GM12878 (cell line): Measurements from ENCODE around the gene LMAN2.

Experiments
- ATF2 ChIP-seq: IDR thresholded peaks from 2 replicates; pipeline ENCODE4 v1.6.1; 2012; ENCODE audit warnings: low read length, inconsistent platforms
- CHD4 ChIP-seq: fragments of 200-600 bp; sonication (generic); IDR thresholded peaks from 2 replicates; pipeline ENCODE4 v1.6.1; 2016; ENCODE audit warnings: mild to moderate bottlenecking
- CTCF ChIP-seq, 3 experiments: IDR thresholded peaks in 2 of 3; conservative IDR thresholded peaks in 1 of 3; 2 replicates each; pipeline ENCODE4 v1.5.1; 2011; ENCODE audit warnings: low read depth in 3 of 3, low read length in 3 of 3, mild to moderate bottlenecking in 3 of 3, control low read depth in 2 of 3, moderate library complexity in 2 of 3, inconsistent platforms in 1 of 3, mixed read lengths in 1 of 3; ENCODE audit not compliant: control insufficient read depth in 2 of 3, insufficient read depth in 1 of 3; ENCODE audit errors: extremely low read depth in 1 of 3
- HDAC2 ChIP-seq: fragments of 200-600 bp; sonication (generic); IDR thresholded peaks from 2 replicates; pipeline ENCODE4 v1.6.1; 2017
- MAX ChIP-seq: IDR thresholded peaks from 2 replicates; pipeline ENCODE4 v1.6.1; 2012; ENCODE audit warnings: low read depth, low read length, improper control_type of control experiment
- MXI1 ChIP-seq: fragments of 150-350 bp; IDR thresholded peaks from 2 replicates; pipeline ENCODE4 v1.6.1; 2011; ENCODE audit warnings: low read depth, mild to moderate bottlenecking, inconsistent platforms, low read length, improper control_type of control experiment
- MYC ChIP-seq: IDR thresholded peaks from 2 replicates; pipeline ENCODE4 v1.6.1; 2011; ENCODE audit warnings: mild to moderate bottlenecking, low read length, moderate library complexity, inconsistent platforms; ENCODE audit not compliant: insufficient read depth, insufficient replicate concordance, insufficient read length, severe bottlenecking
- POLR2A ChIP-seq: IDR thresholded peaks from 2 replicates; pipeline ENCODE4 v1.6.1; 2011; ENCODE audit warnings: low read depth, mild to moderate bottlenecking, low read length
- POLR2AphosphoS5 ChIP-seq: IDR thresholded peaks from 2 replicates; pipeline ENCODE4 v1.6.1; 2011; ENCODE audit warnings: mild to moderate bottlenecking, low read length, inconsistent platforms
- RB1 ChIP-seq: fragments of 450-650 bp; formaldehyde crosslinking; IDR thresholded peaks from 2 replicates; pipeline ENCODE4 v1.6.1; 2017; ENCODE audit warnings: mild to moderate bottlenecking, borderline replicate concordance
- SIN3A ChIP-seq: IDR thresholded peaks from 2 replicates; pipeline ENCODE4 v1.6.1; 2012; ENCODE audit warnings: low read depth, low read length, improper control_type of control experiment
- SPI1 ChIP-seq: IDR thresholded peaks from 2 replicates; pipeline ENCODE4 v1.6.1; 2011; ENCODE audit warnings: low read depth, mild to moderate bottlenecking, low read length, moderate library complexity, borderline replicate concordance; ENCODE audit not compliant: insufficient read depth
- STAT3 ChIP-seq: IDR thresholded peaks from 2 replicates; pipeline ENCODE4 v1.6.1; 2011; ENCODE audit warnings: low read depth, low read length, improper control_type of control experiment
- ZNF24 ChIP-seq: fragments of 450-650 bp; IDR thresholded peaks from 2 replicates; pipeline ENCODE4 v1.6.1; 2017; ENCODE audit warnings: antibody characterized with exemption, mild to moderate bottlenecking

- TF ChIP-seq STAT3: no peak
- TF ChIP-seq CTCF (IDR thresholded peaks at IDR 0.05 in 2 of 3, conservative IDR thresholded peaks at IDR 0.05 in 1 of 3; ENCODE audit: control insufficient read depth in 2 of 3, extremely low read depth in 1 of 3, insufficient read depth in 1 of 3, low read depth in 3 of 3, low read length in 3 of 3): no peak
- no peak for TF ChIP-seq POLR2AphosphoS5
- TF ChIP-seq SPI1: no peak
- TF ChIP-seq MYC: no peak
- no peak for TF ChIP-seq SIN3A
- TF ChIP-seq ZNF24: no peak
- TF ChIP-seq MXI1: no peak
- TF ChIP-seq RB1: no peak
- TF ChIP-seq ATF2: no peak
- TF ChIP-seq MAX: no peak
- TF ChIP-seq HDAC2: no peak
- no peak for TF ChIP-seq CHD4
- TF ChIP-seq POLR2A: no peak
These were observed 24.6 kb upstream of the LMAN2 start for GRCh38 chr5:177376107-177376506.
